Stimulated activated CD8-positive, alpha-beta memory T cell treated with anti-CD3 and anti-CD28 coated beads, Interleukin-2, amount 100 ng/mL, for 1 hour (primary cell): Measurements from ENCODE around the gene MAML3.
"Not testable (repeated sequence)": the region's sequence is repeated elsewhere in the genome, so short reads cannot be mapped to it uniquely, and the experiment has no call there.

ENCODE experiments used
- DNase-seq, 2 donors: peaks; one replicate each; pipeline ENCODE4 v3.0.0-alpha.2; 2020; ENCODE audit warnings: low read depth in 2 of 2

Gene MAML3

GRCh38 chr4:139732991-139733570, 420.9 kb downstream of the MAML3 start:
- DNase-seq, result no peak

GRCh38 chr4:139728840-139729239, 425.1 kb downstream of the MAML3 start:
- no peak for DNase-seq

GRCh38 chr4:139728146-139728545, 425.8 kb downstream of the MAML3 start:
- no peak for DNase-seq

GRCh38 chr4:139726615-139727014, 427.4 kb downstream of the MAML3 start:
- no peak for DNase-seq

GRCh38 chr4:139725236-139725635, 428.7 kb downstream of the MAML3 start:
- no peak for DNase-seq

- DNase-seq, result no peak
These were observed 432.2 kb downstream of the MAML3 start for GRCh38 chr4:139721789-139722188.

- DNase-seq, result no peak
These were observed 433.2 kb downstream of the MAML3 start for GRCh38 chr4:139720806-139721205.

- DNase-seq, result no peak
These were observed 434.4 kb downstream of the MAML3 start for GRCh38 chr4:139719381-139720101.

- DNase-seq, result no peak
These were observed 435.2 kb downstream of the MAML3 start for GRCh38 chr4:139718833-139719232.

GRCh38 chr4:139718358-139718757, 435.6 kb downstream of the MAML3 start:
- DNase-seq, result no peak

GRCh38 chr4:139715746-139716391, 438.1 kb downstream of the MAML3 start:
- no peak for DNase-seq

- no peak for DNase-seq
These were observed 441.1 kb downstream of the MAML3 start for GRCh38 chr4:139712882-139713281.

- no peak for DNase-seq
These were observed 442.5 kb downstream of the MAML3 start for GRCh38 chr4:139711461-139711860.

GRCh38 chr4:139710073-139710472, 443.9 kb downstream of the MAML3 start:
- no peak for DNase-seq

- no peak for DNase-seq
These were observed 444.3 kb downstream of the MAML3 start for GRCh38 chr4:139709660-139710059.

- no peak for DNase-seq
These were observed 449.0 kb downstream of the MAML3 start for GRCh38 chr4:139704915-139705485.

- no peak for DNase-seq
These were observed 453.4 kb downstream of the MAML3 start for GRCh38 chr4:139700568-139700967.

- not testable (repeated sequence) for DNase-seq
These were observed 455.6 kb downstream of the MAML3 start for GRCh38 chr4:139698167-139698925.

GRCh38 chr4:139696491-139696890, 457.5 kb downstream of the MAML3 start:
- DNase-seq, result no peak

GRCh38 chr4:139694522-139695107, 459.4 kb downstream of the MAML3 start:
- DNase-seq, result no peak

GRCh38 chr4:139692309-139693012, 461.5 kb downstream of the MAML3 start:
- no peak for DNase-seq
